GM18909 (cell line): ENCODE measurements around the gene GLS2.
A peak's percentile ranks its signal among the peaks of the same experiment; 100 is the strongest.
"Not testable (repeated sequence)": the region's sequence is repeated elsewhere in the genome, so short reads cannot be mapped to it uniquely, and the experiment has no call there.

ENCODE experiments used
- ATAC-seq: cut with Tn5 transposase; IDR thresholded peaks from one replicate; pipeline ENCODE4 v1.9.1; 2021; ENCODE audit warnings: mild to moderate bottlenecking; ENCODE audit not compliant: unreplicated experiment, poor library complexity

The GLS2 gene

GRCh38 chr12:56493409-56494105 lies 5.6 kb upstream of the GLS2 start:
- ATAC-seq: not testable (repeated sequence)

- ATAC-seq: no peak
These were observed 2.4 kb upstream of the GLS2 start for GRCh38 chr12:56490360-56490759.

- peak; percentile 40 for ATAC-seq
These were observed 417 bp downstream of the GLS2 start for GRCh38 chr12:56487448-56488040.

DNA sequence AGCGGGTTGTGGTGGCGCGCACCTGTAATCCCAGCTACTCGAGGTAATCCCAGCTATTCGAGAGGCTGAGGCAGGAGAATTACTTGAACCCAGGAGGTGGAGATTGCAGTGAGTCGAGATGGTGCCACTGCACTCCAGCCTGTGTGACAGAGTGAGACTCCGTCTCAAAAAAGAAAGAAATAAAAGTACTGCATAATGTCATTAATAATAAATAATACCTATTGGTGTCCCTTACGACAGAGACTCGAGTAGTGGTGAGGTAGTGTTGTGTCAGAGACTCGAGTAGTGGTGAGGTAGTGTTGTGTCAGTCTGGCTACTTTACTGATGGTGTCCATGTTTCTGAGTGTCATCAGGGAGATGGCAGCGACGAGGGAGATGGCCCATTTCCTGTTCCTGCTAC lies 1.3 kb downstream of the GLS2 start:
- ATAC-seq: no peak

DNA sequence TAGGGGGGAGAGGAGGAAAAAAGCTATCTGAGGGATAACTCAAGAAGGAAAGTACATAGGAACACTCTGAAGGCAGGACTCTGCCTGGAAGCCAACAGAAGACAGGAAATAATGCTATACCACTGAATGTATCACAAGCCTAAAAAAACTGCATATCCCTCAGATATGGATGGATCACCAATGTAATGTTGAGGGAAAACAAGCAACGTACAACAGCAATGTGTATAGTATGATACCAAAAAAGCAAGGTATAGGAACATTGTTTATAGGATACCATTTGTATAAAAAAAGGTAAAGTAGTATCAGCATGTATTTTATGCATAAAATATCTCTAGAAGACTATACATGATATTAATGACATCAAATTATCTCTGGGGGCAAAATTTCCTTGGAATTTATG lies 3.4 kb downstream of the GLS2 start:
- ATAC-seq: no peak

DNA sequence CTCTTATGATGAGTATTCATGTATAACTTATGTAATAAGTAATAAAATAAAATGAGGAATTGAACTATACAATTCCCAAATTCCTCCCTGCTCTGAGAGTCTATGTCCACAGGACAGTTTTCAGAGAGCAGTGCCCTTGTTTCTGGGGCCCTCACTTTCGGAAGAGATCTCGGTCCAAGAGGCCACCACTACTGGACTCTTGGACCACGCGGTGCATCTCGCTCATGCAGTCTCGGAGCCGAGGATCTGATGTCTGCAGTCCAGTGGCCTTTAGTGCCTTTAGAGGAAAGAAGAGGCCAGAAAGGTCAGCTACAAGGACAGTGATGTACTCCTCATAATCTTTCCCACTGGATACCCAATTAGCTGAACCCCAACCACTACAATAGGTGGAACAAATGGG lies 8.3 kb downstream of the GLS2 start:
- ATAC-seq: no peak

GRCh38 chr12:56477521-56478225 lies 10.3 kb downstream of the GLS2 start:
- ATAC-seq: no peak

DNA sequence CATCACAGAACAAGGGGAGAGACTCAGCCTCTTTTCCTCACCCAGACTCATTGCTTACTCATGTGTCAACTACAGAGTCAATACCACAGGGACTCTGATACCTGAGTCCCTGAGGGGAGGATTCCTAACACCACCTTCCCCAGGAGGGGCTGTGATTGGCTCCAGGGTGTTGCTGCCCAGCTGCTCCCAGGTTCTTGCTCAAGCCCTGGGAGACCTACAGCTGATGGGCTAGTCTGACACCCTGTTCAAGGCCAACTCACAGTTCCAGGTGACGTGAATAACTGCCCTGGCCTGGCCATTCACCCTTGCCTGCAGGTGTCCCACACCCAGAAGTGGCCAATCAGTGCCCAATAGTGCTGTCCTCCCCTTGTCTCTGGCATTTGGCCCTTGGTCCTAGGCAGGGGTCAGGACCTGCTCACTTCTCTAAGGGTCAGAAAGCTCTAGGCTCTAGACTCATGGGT lies 11.0 kb downstream of the GLS2 start:
- no peak for ATAC-seq

- no peak for ATAC-seq
These were observed 11.8 kb downstream of the GLS2 start for GRCh38 chr12:56476143-56476542.

DNA sequence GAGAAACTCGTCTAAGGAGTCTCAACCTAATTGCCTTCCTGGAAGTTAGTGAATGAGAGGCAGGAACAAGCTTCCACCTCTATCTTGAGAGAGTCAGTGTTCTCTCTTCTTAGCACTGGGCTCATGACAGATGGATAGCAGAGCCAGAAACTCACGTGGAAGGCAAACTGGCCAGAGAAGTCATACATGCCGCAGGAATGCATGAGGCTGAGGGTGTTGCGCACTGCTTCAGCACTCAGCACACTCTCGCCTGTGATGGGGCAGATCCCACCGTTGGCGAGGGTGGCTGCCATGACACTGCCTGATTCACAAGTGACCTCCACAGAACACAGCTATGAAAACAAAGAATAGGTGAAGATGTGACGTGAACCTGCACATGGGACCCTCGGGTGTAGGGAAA lies 13.6 kb downstream of the GLS2 start:
- ATAC-seq: no peak

GRCh38 chr12:56469007-56469930 lies 18.7 kb downstream of the GLS2 start:
- no peak for ATAC-seq

- ATAC-seq: peak; percentile 91
These were observed 19.6 kb downstream of the GLS2 start, which contains the start of gene SPRYD4 for GRCh38 chr12:56468216-56469006. TSS of gene SPRYD4 (plus strand) at chr12:56468578. CDS start at chr12:56468592, 14 bp downstream.

- no peak for ATAC-seq
These were observed 25.4 kb downstream of the GLS2 start for GRCh38 chr12:56462565-56462964.

DNA sequence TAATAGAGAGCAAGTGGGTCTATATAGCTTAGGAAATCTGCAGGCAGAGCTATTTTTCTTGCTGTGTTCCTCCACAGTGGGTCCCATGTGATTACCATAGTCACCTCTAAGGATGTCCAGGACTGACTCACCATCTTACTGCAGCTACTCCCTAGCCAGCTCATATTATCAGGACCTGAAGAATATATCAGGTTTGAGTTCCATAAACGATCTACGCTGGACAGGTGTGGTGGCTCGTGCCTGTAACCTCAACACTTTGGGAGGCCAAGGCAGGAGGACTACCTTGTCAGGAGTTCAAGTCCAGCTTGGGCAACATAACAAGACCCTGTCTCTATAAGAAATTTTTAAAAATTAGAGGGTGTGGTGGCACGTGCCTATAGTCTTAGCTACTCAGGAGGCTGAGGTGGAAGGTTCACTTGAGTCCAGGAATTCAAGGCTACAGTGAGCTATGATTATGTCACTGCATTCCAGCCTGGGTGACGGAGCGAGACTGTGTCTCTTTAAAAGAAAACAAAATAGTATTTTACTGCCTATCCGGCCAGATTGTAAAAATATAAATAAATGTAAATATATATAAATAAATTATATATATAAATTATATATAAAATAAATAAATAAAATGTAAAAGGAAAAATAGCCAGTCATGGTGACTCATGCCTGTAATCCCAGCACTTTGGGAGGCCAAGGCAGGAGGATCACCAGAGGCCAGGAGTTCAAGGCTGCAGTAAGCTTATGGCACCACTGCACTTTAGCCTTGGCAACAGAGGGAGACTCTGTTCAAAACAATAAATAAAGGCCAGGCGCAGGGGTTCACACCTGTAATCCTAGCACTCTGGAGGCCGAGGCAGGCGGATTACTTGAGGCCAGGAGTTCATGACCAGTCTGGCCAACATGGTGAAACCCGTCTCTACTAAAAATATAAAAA lies 26.5 kb downstream of the GLS2 start:
- no peak for ATAC-seq

DNA sequence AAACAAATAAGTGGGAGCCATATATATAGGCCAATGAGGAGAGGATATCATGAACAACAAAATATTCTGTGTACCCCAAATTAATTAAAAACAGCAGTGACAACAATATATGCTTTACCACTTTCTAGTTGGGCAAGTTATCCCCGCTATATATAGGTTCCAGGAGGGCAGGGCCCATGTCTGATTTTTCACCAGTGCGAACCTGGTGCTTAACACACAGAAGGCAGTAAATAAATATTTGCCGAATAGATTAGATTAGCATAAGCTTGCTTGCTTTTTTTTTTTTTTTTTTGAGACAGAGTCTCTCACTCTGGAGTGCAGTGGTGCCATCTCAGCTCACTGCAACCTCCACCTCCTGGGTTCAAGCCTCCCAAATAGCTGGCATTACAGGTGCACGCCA lies 30.1 kb downstream of the GLS2 start:
- ATAC-seq: no peak

DNA sequence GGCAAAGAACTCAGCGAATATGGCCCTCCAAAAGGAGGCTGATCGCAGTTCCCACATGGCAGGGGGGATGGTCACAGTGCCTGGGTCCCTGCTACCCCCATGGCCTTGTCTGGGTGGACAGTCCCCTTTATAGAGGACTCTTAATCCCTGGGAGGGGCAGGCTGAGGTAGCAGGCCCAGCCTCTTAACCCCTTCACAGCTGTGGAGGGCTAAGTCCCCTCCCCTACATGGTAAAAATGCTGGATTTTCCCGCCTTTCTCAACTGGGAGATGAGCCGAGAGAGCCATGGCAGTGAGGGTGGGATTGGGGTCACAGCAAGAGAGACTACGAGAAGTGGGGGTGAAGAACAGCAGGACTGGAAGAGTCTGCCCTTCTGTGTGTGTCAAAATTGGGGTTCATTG lies 33.4 kb downstream of the GLS2 start, which contains the start of gene MIP:
MIP (minus strand) TSS at position 101 of the 400 bp plus-strand sequence; CDS start at position 57, 44 bp downstream.
- ATAC-seq: no peak

DNA sequence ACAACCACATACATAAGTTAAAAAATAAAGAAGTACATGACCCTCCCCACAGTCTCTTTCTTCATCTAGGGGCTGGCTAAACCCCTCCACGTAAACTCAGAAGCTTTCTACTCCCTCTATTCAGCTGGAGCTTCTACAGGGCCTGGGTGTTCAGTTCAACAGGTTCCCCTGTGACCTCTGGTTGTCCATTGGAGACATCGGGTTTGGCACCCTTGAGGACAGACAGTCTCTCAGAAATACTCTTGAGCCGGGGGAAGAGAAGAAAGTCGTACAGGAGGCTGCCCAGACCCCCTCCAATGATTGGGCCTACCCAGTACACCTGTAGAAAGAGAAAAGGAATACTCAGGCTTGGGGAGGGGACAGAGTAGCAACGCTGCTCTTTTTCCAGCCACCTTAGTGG lies 36.8 kb downstream of the GLS2 start:
- ATAC-seq: no peak

DNA sequence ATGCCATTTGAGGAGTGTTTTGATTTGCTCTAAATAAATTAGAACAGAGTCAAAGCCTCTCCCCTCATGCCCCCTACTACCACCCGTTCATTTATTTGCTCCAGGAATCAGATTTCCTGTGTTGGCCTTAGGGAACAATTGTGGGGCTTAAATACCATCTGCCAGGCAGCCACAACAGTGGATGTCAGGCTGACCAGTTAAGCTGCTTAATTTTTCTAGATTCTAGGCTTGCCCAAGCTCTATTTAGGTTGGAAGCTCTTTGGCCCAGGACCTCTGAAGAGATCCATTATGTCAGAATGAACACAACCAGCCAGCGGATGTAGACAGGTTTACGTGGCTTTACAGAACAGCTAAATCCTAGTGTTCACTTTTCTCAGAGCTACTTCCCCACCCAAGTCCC lies 37.7 kb downstream of the GLS2 start:
- ATAC-seq: no peak

- ATAC-seq: no peak
These were observed 38.4 kb downstream of the GLS2 start for GRCh38 chr12:56449622-56449984.
